Measurements from ENCODE around the gene OR7D2.
"Not testable (repeated sequence)": the region's sequence is repeated elsewhere in the genome, so short reads cannot be mapped to it uniquely, and the experiment has no call there.

OR7D2 gene

DNA sequence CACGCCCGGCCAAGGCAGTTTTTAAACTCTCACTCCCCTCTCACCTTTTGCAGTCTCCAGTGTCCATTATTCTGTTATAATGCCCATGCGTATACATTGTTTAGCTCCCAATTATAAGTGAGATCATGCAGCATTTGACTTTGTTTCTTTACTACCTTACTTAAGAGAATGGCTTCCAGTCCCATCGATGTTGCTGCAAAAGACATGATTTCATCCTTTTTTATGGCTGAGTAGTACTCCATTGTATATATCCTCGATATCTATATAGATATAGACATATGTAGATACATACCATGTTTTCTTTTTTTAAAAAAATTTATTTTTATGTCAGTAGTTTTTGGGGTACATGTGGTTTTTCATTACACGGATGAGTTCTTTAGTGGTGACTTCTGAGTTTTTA is 8.4 kb downstream of the OR7D2 start:
- no peak for DNase-seq (ENCODE audit: extremely low read depth, low read depth)
- TF ChIP-seq, protein P1, sequence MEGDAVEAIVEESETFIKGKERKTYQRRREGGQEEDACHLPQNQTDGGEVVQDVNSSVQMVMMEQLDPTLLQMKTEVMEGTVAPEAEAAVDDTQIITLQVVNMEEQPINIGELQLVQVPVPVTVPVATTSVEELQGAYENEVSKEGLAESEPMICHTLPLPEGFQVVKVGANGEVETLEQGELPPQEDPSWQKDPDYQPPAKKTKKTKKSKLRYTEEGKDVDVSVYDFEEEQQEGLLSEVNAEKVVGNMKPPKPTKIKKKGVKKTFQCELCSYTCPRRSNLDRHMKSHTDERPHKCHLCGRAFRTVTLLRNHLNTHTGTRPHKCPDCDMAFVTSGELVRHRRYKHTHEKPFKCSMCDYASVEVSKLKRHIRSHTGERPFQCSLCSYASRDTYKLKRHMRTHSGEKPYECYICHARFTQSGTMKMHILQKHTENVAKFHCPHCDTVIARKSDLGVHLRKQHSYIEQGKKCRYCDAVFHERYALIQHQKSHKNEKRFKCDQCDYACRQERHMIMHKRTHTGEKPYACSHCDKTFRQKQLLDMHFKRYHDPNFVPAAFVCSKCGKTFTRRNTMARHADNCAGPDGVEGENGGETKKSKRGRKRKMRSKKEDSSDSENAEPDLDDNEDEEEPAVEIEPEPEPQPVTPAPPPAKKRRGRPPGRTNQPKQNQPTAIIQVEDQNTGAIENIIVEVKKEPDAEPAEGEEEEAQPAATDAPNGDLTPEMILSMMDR (IDR thresholded peaks at IDR 0.05; ENCODE audit: low read depth, low read length, missing control alignments) = no peak
- H3K4me3 ChIP-seq (replicated peaks; ENCODE audit: low read depth, low read length) = no peak overlapping the region

DNA sequence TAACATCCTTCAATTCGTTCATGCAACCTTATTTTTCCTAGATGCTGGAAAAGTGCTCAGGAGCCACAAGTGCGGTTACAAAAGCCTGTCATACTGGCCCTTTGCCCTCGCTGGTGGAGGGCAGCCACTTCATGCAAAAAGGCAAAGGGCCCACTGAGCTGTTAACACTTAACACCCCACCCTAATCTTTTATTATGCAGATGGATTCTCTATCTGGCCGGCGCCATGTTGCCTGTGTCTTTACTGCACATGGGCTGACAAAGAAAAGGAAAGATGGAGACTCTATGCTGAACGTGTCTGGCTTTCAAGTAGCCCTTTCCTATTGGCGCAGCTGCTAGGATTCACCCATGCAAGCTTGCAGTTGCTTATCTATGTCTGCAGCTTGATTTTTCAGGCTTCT is 10.8 kb downstream of the OR7D2 start:
- TF ChIP-seq, protein P1 (IDR thresholded peaks at IDR 0.05; ENCODE audit: low read depth, low read length, missing control alignments) = no peak
- no peak for DNase-seq (ENCODE audit: extremely low read depth, low read depth)
- H3K4me3 ChIP-seq (replicated peaks; ENCODE audit: low read depth, low read length) = no peak overlapping the region

DNA sequence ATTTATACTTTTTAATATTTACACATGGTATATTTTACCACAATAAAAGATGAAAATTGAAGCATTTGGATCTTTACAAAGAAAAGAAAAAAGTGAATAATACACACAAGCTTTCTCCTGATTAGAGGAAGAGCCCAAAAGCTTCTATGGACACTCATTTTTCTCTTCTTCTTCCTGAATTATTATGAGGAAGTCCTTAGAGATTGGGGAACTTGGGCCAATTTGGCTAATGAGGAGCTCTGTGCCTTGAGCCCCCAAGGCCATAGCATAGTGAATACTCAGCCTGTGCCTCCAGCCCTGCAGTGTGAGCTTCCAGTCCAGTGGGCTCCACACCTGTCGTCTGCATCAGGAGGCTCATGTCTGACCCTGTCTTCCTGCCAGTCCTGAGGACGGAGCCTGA is 19.3 kb downstream of the OR7D2 start:
- not testable (repeated sequence) for DNase-seq (ENCODE audit: extremely low read depth, low read depth)

GRCh38 chr19:9205501-9206113 is 26.8 kb downstream of the OR7D2 start:
- TF ChIP-seq, protein P1 (IDR thresholded peaks at IDR 0.05; ENCODE audit: low read depth, low read length, missing control alignments) = peak; percentile 83
- DNase-seq (ENCODE audit: extremely low read depth, low read depth) = peak; percentile 9
- no peak overlapping the region for H3K4me3 ChIP-seq (replicated peaks; ENCODE audit: low read depth, low read length)

More for the DNA sequence above, 19.3 kb downstream of the OR7D2 start:
- not testable (repeated sequence) for H3K4me3 ChIP-seq (replicated peaks; ENCODE audit: low read depth, low read length)

DNA sequence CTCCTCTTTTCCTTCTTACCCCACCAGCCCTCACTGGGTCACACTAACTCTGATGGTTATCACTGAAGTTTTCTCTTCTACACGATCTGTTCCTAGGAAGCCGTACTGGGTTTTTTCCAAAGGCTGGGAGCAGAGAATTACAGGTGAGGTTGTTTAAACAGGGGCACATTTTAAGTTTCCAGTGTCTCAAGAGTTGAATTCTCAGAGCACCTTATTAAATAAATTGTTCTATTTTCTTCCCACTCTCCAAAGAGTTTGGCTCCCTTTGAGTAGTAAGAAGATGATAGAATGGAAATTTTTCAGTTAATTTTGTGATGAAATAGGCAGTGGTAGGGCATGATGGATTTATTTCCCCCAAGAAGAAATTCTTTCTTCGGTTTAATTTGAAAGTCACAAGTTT is 40.7 kb downstream of the OR7D2 start, which contains the start of gene OR7D4:
Gene OR7D4 (minus strand): TSS at position 101 of the 400 bp plus-strand sequence. CDS start 4,752 bp downstream, outside the sequence.
- H3K4me3 ChIP-seq (replicated peaks; ENCODE audit: low read depth, low read length) = no peak within 1 kb of the TSS
- TF ChIP-seq, protein P1 (IDR thresholded peaks at IDR 0.05; ENCODE audit: low read depth, low read length, missing control alignments) = no peak
- DNase-seq (ENCODE audit: extremely low read depth, low read depth) = no peak

Data from HFF-Myc (cell line).